Loucy (cell line): Measurements from ENCODE around the gene IPMK.

Source experiments
- H2AFZ ChIP-seq: fragments of 200-600 bp; sonication (generic); 2 replicates; pipeline ENCODE4 v1.6.0; 2016; ENCODE audit warnings: antibody characterized with exemption, mild to moderate bottlenecking, low read length, moderate library complexity
- H3F3A ChIP-seq: fragments of 200-600 bp; 2 replicates; pipeline ENCODE4 v1.6.0; 2016; ENCODE audit warnings: antibody characterized with exemption, low read depth, mild to moderate bottlenecking
- H3K27me3 ChIP-seq: fragments of 200-600 bp; sonication (generic); 2 replicates; pipeline ENCODE4 v1.6.1; 2014; ENCODE audit warnings: low read length, mild to moderate bottlenecking; ENCODE audit not compliant: insufficient read depth, poor library complexity, severe bottlenecking
- H3K36me3 ChIP-seq: fragments of 200-600 bp; sonication (generic); 2 replicates; pipeline ENCODE4 v1.6.1; 2016; ENCODE audit warnings: low read length; ENCODE audit not compliant: insufficient read depth
- H3K4me1 ChIP-seq: fragments of 200-600 bp; sonication (generic); 2 replicates; pipeline ENCODE4 v1.5.1; 2014; ENCODE audit warnings: low read length, mild to moderate bottlenecking; ENCODE audit not compliant: insufficient read depth, poor library complexity, severe bottlenecking
- H3K4me2 ChIP-seq: fragments of 200-600 bp; sonication (generic); 2 replicates; pipeline ENCODE4 v1.6.0; 2014; ENCODE audit warnings: antibody characterized with exemption, low read length, low read depth, mild to moderate bottlenecking; ENCODE audit not compliant: poor library complexity, severe bottlenecking
- H3K4me3 ChIP-seq: fragments of 200-600 bp; sonication (generic); 2 replicates; pipeline ENCODE4 v1.5.1; 2014; ENCODE audit warnings: low read length, mild to moderate bottlenecking, mixed read lengths; ENCODE audit not compliant: poor library complexity, severe bottlenecking
- H3K79me2 ChIP-seq: fragments of 200-600 bp; sonication (generic); 2 replicates; pipeline ENCODE4 v1.6.1; 2014; ENCODE audit warnings: low read length; ENCODE audit not compliant: insufficient read depth
- H3K9ac ChIP-seq: fragments of 200-600 bp; sonication (generic); 2 replicates; pipeline ENCODE4 v1.6.0; 2014; ENCODE audit warnings: mild to moderate bottlenecking, low read depth, low read length, moderate library complexity; ENCODE audit not compliant: poor library complexity, severe bottlenecking
- H3K9me2 ChIP-seq: fragments of 200-600 bp; sonication (generic); replicated peaks from 2 replicates; pipeline ENCODE4 v1.6.1; 2016; ENCODE audit warnings: low read depth, low read length, mixed read lengths
- H3K9me3 ChIP-seq: fragments of 200-600 bp; sonication (generic); 2 replicates; pipeline ENCODE4 v1.6.1; 2014; ENCODE audit warnings: mild to moderate bottlenecking, antibody characterized with exemption, low read length, low read depth; ENCODE audit not compliant: insufficient read depth
- H4K20me1 ChIP-seq: fragments of 200-600 bp; sonication (generic); 2 replicates; pipeline ENCODE4 v1.6.0; 2014; ENCODE audit warnings: antibody characterized with exemption, low read length, mild to moderate bottlenecking; ENCODE audit not compliant: insufficient read depth, poor library complexity, severe bottlenecking
- CTCF ChIP-seq: fragments of 200-600 bp; sonication (generic); conservative IDR thresholded peaks from 2 replicates; pipeline ENCODE4 v1.5.1; 2014; ENCODE audit warnings: mild to moderate bottlenecking, antibody characterized with exemption, low read length
- EZH2phosphoT487 ChIP-seq: fragments of 200-600 bp; IDR thresholded peaks from 2 replicates; pipeline ENCODE4 v1.6.1; 2018; ENCODE audit warnings: antibody characterized with exemption, mild to moderate bottlenecking, moderate library complexity, borderline replicate concordance

IPMK gene

GRCh38 chr10:58206251-58206650, 61.4 kb downstream of the IPMK start:
- H3K9me3 ChIP-seq: no peaks in the 10 kb centered on the region
- no peaks in the 10 kb centered on the region for H3K9me2 ChIP-seq
- no peak overlapping the region for H3K9ac ChIP-seq
- H3K4me3 ChIP-seq: no peak overlapping the region
- no peak overlapping the region for H2AFZ ChIP-seq
- H3K4me1 ChIP-seq: no peaks in the 10 kb centered on the region
- TF ChIP-seq CTCF (no peak), EZH2phosphoT487 (no peak)
- no peak overlapping the region for H3K4me2 ChIP-seq
- no peaks in the 10 kb centered on the region for H3F3A ChIP-seq
- H3K36me3 ChIP-seq: peaks cover 9% of the 10 kb centered on the region; the same call in 1 of the 2 replicates
- no peaks in the 10 kb centered on the region for H4K20me1 ChIP-seq
- H3K79me2 ChIP-seq: no peaks in the 10 kb centered on the region
- H3K27me3 ChIP-seq: no peaks in the 10 kb centered on the region

GRCh38 chr10:58201704-58202103, 66.0 kb downstream of the IPMK start:
- no peaks in the 10 kb centered on the region for H3K9me2 ChIP-seq
- no peaks in the 10 kb centered on the region for H3K79me2 ChIP-seq
- H2AFZ ChIP-seq: no peak overlapping the region
- no peak overlapping the region for H3K9ac ChIP-seq
- H4K20me1 ChIP-seq: no peaks in the 10 kb centered on the region
- no peaks in the 10 kb centered on the region for H3F3A ChIP-seq
- no peak overlapping the region for H3K4me2 ChIP-seq
- H3K9me3 ChIP-seq: no peaks in the 10 kb centered on the region
- peaks cover 7% of the 10 kb centered on the region; the same call in 1 of the 2 replicates for H3K36me3 ChIP-seq
- TF ChIP-seq EZH2phosphoT487 (no peak), CTCF (no peak)
- no peak overlapping the region for H3K4me3 ChIP-seq
- H3K27me3 ChIP-seq: no peaks in the 10 kb centered on the region
- H3K4me1 ChIP-seq: no peaks in the 10 kb centered on the region

- Histone ChIP-seq H4K20me1 (no peaks in the 10 kb centered on the region), H3K9me2 (no peaks in the 10 kb centered on the region), H3K4me2 (no peak overlapping the region), H2AFZ (no peak overlapping the region), H3K79me2 (no peaks in the 10 kb centered on the region), H3K4me1 (no peaks in the 10 kb centered on the region), H3K4me3 (no peak overlapping the region), H3K27me3 (no peaks in the 10 kb centered on the region), H3K9ac (no peak overlapping the region), H3K9me3 (no peaks in the 10 kb centered on the region), H3K36me3 (0 out of 2 replicates have a peak, but pooled peaks cover under 1% of the 10 kb centered on the region), H3F3A (no peaks in the 10 kb centered on the region)
- TF ChIP-seq EZH2phosphoT487: no peak
- TF ChIP-seq CTCF: no peak
Observed at GRCh38 chr10:58189269-58189668, 78.4 kb downstream of the IPMK start.
